D721Med (cell line): ENCODE data around the gene HLA-DQB1.
"Not testable (repeated sequence)": the region's sequence is repeated elsewhere in the genome, so short reads cannot be mapped to it uniquely, and the experiment has no call there.

Experiments
- DNase-seq: peaks from one replicate; pipeline ENCODE4 v3.0.0; 2011; ENCODE audit warnings: low spot score; ENCODE audit not compliant: insufficient read length
- FAIRE-seq: peaks from 2 replicates; lab custom pipeline; 2011; peaks lifted over from hg19 to GRCh38; lab: Jason Lieb, UNC
- TF ChIP-seq, protein P1 (sequence below): IDR thresholded peaks from 2 replicates; pipeline ENCODE4 v1.5.1; 2012; ENCODE audit warnings: mild to moderate bottlenecking, control low read depth; ENCODE audit not compliant: insufficient read depth; ENCODE audit errors: missing control alignments

Gene HLA-DQB1

DNA sequence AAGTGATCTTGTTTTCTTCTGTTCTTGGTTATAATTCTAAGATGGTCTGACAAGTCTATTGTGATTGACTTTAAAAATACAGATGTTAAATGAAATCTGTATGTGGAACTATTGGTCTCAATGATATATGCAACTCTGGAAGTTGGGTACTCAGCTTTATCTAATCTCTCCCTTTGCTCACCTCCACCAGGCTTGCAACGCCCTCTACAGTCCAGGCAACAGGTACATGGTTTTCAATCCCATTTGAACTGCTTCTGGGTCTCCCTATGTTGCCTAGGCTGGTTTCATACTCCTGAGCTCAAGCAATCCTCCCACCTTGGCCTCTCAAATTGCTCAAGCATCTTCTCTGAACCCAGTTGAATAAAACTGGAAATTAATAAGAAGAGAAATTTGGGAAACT is 25.6 kb upstream of the HLA-DQB1 start:
- no peak for FAIRE-seq
- DNase-seq, result no peak

DNA sequence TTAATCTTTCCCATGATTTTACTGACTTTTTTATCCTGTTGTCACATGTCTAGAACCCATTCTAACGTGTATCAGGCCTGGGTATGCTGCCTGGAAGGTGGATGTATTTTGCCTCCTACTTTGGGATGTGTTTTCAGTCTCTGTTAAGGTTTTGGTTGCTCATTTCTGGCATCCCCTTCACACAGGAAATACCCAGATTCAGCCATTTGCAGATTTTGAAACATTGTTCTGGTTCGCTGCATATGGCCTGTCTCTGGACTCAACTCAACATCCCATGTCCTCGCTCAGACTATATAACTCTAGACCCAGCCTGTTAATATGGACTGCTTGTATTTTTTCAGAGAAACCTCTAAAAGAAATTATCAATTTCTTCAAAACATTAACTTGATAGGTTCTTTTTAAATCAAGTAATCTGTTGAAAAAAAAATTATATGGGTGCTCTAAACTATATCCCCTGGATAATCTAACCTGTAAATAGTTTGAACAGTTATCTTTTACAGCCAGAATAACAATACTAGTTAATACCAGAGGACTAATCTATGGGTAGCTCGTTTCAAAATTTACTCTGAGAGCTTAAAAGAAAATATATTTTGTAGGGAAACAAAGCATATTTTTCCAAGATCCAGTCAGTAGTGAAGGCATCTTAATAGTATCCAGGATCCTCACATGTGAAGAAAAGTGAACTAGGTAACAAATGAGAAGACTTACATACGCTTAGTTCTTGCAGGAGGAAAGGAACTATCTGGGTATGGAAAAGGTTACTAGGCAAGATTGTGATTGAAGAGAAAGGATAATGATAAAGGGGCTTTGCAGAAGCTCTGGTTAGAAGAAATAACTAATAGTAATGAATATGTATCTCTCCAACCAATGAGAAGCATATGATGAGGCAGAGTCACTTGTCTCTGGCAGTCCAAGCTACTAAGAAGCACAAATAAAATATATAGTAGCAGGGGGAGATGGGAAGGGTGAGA is 23.4 kb upstream of the HLA-DQB1 start:
- FAIRE-seq (no peak), DNase-seq (no peak)
- TF ChIP-seq, protein P1, sequence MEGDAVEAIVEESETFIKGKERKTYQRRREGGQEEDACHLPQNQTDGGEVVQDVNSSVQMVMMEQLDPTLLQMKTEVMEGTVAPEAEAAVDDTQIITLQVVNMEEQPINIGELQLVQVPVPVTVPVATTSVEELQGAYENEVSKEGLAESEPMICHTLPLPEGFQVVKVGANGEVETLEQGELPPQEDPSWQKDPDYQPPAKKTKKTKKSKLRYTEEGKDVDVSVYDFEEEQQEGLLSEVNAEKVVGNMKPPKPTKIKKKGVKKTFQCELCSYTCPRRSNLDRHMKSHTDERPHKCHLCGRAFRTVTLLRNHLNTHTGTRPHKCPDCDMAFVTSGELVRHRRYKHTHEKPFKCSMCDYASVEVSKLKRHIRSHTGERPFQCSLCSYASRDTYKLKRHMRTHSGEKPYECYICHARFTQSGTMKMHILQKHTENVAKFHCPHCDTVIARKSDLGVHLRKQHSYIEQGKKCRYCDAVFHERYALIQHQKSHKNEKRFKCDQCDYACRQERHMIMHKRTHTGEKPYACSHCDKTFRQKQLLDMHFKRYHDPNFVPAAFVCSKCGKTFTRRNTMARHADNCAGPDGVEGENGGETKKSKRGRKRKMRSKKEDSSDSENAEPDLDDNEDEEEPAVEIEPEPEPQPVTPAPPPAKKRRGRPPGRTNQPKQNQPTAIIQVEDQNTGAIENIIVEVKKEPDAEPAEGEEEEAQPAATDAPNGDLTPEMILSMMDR, result no peak

More for the DNA sequence above, 25.6 kb upstream of the HLA-DQB1 start:
- TF ChIP-seq, protein P1, result peak; percentile 45

DNA sequence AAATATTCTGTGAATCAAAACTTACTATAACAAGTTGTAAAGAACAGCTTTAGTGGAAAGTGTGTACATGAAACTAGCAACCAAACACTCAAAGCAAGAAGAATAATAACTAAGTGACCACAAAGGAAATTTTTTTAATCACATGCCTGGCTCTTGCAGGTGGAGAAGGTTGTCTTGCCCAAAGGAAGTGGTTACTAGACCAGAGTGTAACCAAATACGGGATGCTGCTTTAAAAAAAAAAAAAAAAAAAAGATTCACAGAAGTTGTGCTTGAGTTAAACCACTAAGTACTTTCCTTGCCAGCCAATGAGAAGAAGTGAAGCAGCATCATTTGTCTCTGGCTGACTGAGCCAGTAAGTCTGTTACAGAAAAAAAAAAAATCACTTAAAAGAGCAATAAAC is 19.1 kb upstream of the HLA-DQB1 start:
- FAIRE-seq (no peak), DNase-seq (no peak)
- TF ChIP-seq, protein P1, result no peak

DNA sequence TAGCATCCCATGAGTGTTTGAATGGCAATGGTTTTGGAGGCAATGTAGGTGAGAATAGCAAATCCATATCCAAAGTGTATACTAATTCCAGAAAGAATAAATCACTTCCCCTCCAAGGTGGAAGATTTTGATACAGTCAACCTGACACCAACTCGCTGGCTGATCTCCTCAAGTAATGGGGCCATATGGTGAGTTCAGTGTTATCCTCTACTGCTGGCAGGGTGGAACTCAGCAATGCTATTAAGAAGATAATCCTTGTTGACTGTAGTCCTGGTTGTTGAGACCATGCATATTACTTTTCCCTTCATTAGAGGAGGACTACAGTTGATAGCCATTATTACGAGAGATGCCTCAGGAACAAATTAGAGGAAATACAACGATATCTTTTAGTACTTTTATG is 17.8 kb upstream of the HLA-DQB1 start:
- TF ChIP-seq, protein P1, result no peak
- DNase-seq (no peak), FAIRE-seq (no peak)

DNA sequence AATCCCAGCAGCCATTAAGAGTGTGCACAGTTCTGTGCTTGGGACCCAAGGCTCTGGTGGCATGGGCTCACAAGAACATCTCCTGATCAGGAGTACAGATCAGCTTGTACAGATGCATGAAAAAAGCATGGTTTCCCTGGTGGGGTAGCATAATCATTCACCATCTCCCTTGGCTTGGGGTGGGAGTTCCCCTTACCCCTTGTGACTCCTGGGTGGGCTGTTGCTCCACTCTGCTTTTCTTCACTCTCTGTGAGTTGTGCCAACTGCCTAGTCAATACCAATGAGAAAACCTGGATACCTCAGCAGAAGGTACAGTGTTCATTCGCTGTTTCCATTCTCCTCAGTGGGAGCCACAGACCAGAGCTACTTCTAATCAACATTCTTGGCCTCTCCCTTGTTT is 13.6 kb upstream of the HLA-DQB1 start:
- no peak for FAIRE-seq
- no peak for DNase-seq

DNA sequence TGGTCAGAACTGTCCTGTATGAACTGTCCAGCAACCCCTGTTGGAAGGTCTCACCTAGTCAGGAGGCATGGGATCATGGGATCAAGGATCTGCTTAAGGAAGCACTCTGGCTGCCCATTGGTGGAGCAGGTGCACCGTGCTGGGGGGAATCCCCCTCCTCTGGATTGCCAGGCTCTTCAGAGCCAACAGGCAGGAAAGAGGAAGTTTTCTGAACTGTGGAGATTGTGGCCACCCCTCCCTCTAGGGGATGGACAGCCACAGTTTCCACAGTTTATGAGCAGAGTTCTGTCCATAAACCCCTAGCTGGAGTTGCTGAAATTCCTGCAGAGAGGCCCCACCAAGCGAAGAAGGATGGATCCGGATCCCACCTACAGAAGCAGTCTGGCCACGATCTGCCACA is 13.0 kb upstream of the HLA-DQB1 start:
- FAIRE-seq (no peak), DNase-seq (no peak)
- TF ChIP-seq, protein P1, result no peak

More for the DNA sequence above, 13.6 kb upstream of the HLA-DQB1 start:
- TF ChIP-seq, protein P1, result no peak

DNA sequence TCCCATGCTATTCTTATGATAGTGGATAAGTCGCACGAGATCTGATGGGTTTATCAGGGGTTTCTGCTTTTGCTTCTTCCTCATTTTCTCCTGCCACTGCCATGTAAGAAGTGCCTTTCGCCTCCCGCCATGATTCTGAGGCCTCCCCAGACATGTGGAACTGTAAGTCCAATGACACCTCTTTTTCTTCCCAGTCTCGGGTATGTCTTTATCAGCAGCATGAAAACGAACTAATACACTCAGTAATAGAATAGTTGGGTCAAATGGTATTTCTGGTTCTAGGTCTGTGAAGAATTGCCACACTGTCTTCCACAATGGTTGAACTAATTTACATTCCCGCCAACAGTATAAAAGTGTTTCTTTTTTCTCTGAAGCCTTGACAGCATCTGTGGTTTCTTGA is 7.7 kb upstream of the HLA-DQB1 start:
- not testable (repeated sequence) for FAIRE-seq

DNA sequence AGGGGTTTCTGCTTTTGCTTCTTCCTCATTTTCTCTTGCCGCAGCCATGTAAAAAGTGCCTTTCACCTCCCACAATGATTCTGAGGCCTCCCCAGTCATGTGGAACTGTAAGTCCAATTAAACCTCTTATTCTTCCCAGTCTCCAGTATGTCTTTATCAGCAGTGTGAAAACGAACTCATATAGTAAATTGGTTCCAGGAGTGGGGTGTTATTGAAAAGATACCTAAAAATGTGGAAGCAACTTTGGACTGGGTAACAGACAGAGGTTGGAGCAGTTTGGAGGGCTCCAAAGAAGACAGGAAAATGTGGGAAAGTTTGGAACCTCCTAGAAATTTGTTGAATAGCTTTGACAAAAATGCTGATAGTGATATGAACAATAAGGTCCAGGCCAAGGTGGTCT is 5.5 kb upstream of the HLA-DQB1 start:
- FAIRE-seq, DNase-seq: not testable (repeated sequence)

More for the DNA sequence above, 7.7 kb upstream of the HLA-DQB1 start:
- not testable (repeated sequence) for DNase-seq
